Left ventricle myocardium inferior (tissue), 1 donor: ENCODE measurements around the gene CRABP1. TPM values are rescaled to one million over a fixed set of nuclear protein-coding genes. Genes with fewer than 3 reads are reported as not detected.
A peak's percentile ranks its signal among the peaks of the same experiment; 100 is the strongest.

Experiments
- DNase-seq: peaks from one replicate; pipeline ENCODE4 v3.0.0-alpha.2; 2020
- H3K27ac ChIP-seq: fragments of 200-600 bp; replicated peaks from 2 replicates; pipeline ENCODE4 v1.8.0; 2021
- H3K27me3 ChIP-seq: fragments of 200-600 bp; 2 replicates; pipeline ENCODE4 v1.8.0; 2021; ENCODE audit warnings: low read depth
- H3K36me3 ChIP-seq: fragments of 200-600 bp; 2 replicates; pipeline ENCODE4 v1.8.0; 2021
- H3K4me1 ChIP-seq: fragments of 200-600 bp; 2 replicates; pipeline ENCODE4 v1.8.0; 2021
- H3K4me3 ChIP-seq: fragments of 200-600 bp; 2 replicates; pipeline ENCODE4 v1.8.0; 2021; ENCODE audit warnings: mild to moderate bottlenecking, moderate library complexity
- H3K9me3 ChIP-seq: fragments of 200-600 bp; replicated peaks from 2 replicates; pipeline ENCODE4 v1.8.0; 2021
- CTCF ChIP-seq: fragments of 200-600 bp; IDR thresholded peaks from 2 replicates; pipeline ENCODE4 v1.8.0; 2021; ENCODE audit warnings: antibody characterized with exemption, mild to moderate bottlenecking, borderline replicate concordance
- intact Hi-C: fragments of 100-400 bp; cut with micrococcal nuclease; formaldehyde crosslinking; loops from one replicate; pipeline ENCODE4 v1.11.0; 2022
- total RNA-seq: library from RNA; stranded (reverse); fragmentation: NEBNext Ultra II Directional; extraction: Animal tissue kit (Norgen Biotek cat#: 25700); gene quantifications from one replicate; pipeline ENCODE4 v1.2.1, GENCODE V29; 2021
- donor health status: DM: no; HTN: yes; CAD: no; lungs with severe emphysema.

Gene CRABP1
- total RNA-seq, 1 donor from 2014 or later, result not detected

GRCh38 chr15:78362716-78363380 lies 22.7 kb downstream of the CRABP1 start:
- Histone ChIP-seq H3K27ac (no peak overlapping the region), H3K4me3 (no peak overlapping the region), H3K36me3 (no peaks in the 10 kb centered on the region), H3K4me1 (peaks cover 18% of the 10 kb centered on the region), H3K9me3 (no peaks in the 10 kb centered on the region), H3K27me3 (peaks cover 4% of the 10 kb centered on the region)
- no peak for DNase-seq
- intact Hi-C loops, result no loop called here
- TF ChIP-seq CTCF, result no peak

DNA sequence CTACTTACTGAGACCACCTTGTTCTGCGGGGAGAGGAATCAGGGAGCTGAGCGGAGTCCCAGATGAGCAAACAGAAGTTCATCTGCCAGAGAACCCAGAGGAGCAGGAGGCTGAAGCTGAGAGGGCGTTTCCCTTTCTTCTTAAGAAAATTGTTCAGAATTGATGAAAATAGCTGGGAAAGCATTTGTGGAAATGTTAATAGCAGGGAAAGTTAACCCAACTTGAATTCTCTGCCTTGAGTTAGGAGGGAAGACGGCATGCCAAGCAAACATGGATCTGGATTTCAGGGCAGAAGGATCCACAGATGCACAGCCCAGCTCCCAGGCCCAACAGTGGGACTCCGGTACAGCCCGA lies 23.2 kb downstream of the CRABP1 start:
- intact Hi-C loops, result no loop called here
- H3K36me3 ChIP-seq, result no peaks in the 10 kb centered on the region
- no peak for TF ChIP-seq CTCF
- H3K9me3 ChIP-seq, result no peaks in the 10 kb centered on the region
- DNase-seq, result no peak
- H3K27me3 ChIP-seq, result peaks cover 4% of the 10 kb centered on the region
- peaks cover 18% of the 10 kb centered on the region for H3K4me1 ChIP-seq
- no peak overlapping the region for H3K27ac ChIP-seq
- no peak overlapping the region for H3K4me3 ChIP-seq

- H3K4me1 ChIP-seq, result peaks cover 18% of the 10 kb centered on the region
- H3K4me3 ChIP-seq, result no peak overlapping the region
- H3K9me3 ChIP-seq, result no peaks in the 10 kb centered on the region
- no peak for TF ChIP-seq CTCF
- no peaks in the 10 kb centered on the region for H3K27me3 ChIP-seq
- intact Hi-C loops, result no loop called here
- DNase-seq, result no peak
- H3K36me3 ChIP-seq, result no peaks in the 10 kb centered on the region
- no peak overlapping the region for H3K27ac ChIP-seq
These were observed 24.1 kb downstream of the CRABP1 start for GRCh38 chr15:78364233-78364632.

GRCh38 chr15:78365917-78366316 lies 25.8 kb downstream of the CRABP1 start:
- intact Hi-C loops, result no loop called here
- Histone ChIP-seq H3K4me3 (no peak overlapping the region), H3K9me3 (no peaks in the 10 kb centered on the region), H3K36me3 (no peaks in the 10 kb centered on the region), H3K27me3 (no peaks in the 10 kb centered on the region), H3K27ac (no peak overlapping the region), H3K4me1 (peaks cover 23% of the 10 kb centered on the region)
- TF ChIP-seq CTCF, result no peak
- peak; percentile 33 for DNase-seq

- H3K36me3 ChIP-seq, result no peaks in the 10 kb centered on the region
- peaks cover 20% of the 10 kb centered on the region for H3K4me1 ChIP-seq
- H3K4me3 ChIP-seq, result no peak overlapping the region
- no peak for DNase-seq
- no peaks in the 10 kb centered on the region for H3K27me3 ChIP-seq
- TF ChIP-seq CTCF, result no peak
- no peaks in the 10 kb centered on the region for H3K9me3 ChIP-seq
- intact Hi-C loops, result no loop called here
- no peak overlapping the region for H3K27ac ChIP-seq
These were observed 26.2 kb downstream of the CRABP1 start for GRCh38 chr15:78366342-78366741.
